Posterior vena cava (tissue), 2 donors: Measurements from ENCODE around the gene IFT122. TPM values are rescaled to one million over a fixed set of nuclear protein-coding genes. Genes with fewer than 3 reads are reported as not detected.

Experiments used
- DNase-seq: peaks from one replicate; pipeline ENCODE4 v3.0.0-alpha.2; 2020; ENCODE audit warnings: low spot score
- intact Hi-C, 2 donors: fragments of 100-400 bp; cut with DNase I; formaldehyde crosslinking; loops; one replicate each; pipeline versions ENCODE4 v1.14.1 to v1.14.2; 2022 to 2023
- total RNA-seq, 2 donors: library from RNA; stranded (reverse); fragmentation: NEBNext Ultra II Directional; extraction: Animal tissue kit (Norgen Biotek cat#: 25700); gene quantifications; one replicate each; pipeline ENCODE4 v1.2.1, GENCODE V29; 2021
- donor health status: DM: yes; HTN: yes; CAD: no.
- donor health status: DM: yes; HTN: yes; CAD: no.

Gene IFT122
- total RNA-seq, 2 donors from 2014 or later = 22.0 to 22.5 TPM

DNA sequence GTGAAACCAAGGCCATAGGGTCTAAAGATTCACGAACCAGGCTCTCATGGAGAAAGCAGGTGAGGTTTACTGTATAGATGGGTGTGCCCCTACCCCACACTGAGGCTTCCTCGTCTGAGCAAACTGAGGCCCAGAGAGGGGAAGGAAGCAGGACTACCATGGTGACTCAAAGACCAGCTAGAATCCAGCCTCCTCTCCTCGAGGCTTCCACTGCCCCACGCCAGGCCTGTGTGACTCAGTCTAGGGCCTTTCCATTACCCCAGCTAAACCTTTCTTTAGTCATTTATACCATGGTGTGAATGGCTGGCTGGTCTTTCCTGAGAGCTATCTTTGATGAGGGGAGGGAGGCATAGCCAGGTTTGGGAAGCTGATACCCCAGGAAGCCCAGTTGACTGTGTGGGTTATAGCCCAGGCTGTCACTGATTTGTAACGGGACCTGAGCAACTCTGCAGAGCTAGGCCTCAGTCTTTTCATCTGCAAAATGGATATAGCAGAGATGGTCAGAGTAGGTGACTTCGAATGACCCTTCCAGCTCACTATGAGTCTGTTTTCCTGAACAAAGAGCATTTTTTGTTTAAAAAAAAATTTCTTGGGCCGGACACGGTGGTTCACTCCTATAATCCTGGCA, 85.4 kb downstream of the IFT122 start:
- no peak for DNase-seq
- intact Hi-C loops = no loop called here

DNA sequence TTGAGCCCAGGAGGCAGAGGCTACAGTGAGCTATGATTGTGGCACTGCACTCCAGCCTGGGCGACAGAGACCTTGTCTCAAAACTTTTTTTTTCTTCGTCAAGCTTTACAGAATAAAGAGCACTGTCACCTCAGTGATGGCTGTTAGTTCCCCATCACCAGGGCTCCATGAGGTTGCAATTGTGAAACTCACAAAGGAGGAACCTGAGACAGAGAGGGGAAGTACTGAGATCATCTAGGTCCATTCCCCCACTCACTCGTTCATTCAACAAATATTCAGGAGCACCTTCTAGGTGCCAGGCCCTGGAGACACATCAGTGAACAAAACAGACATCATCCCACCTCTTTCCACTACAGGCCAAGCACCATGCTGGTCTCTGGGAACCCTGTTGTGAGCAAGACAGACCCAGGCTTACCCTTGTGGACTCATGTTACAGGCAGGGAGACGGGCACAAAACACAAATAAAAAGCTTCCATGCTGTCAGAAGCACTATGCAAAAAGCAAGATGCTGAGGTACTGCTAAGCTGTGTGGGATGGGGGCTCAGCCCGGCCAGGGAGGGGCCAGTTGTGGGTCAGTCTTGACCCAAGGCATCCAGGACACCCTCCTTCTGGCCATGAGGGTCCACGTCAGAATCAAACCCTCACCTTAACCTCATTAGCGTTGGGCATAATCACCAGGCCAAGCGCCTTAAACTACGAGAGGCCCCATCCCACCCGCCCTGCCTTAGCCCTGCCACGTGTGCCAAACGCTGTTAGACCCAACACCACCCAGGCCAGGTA, 86.3 kb downstream of the IFT122 start:
- DNase-seq = no peak

DNA sequence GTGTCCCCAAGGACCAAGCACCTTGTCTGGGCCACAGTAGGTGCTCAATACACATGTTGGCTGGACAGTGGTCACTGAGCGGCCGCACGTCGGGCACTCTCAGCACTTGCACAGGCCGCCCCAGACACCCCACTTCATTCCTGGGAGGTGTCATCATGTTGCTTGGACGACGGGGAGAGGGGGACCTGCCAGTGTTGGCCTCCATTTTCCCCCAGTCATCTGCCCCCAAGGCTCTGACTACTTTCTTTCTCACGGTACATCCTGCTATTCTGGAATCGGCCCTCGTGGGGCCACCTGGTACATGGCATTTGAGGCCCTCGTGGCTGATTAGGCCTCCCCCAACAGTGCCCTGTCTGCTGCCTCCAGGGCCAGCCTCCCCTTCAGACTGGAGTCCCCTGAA, 87.2 kb downstream of the IFT122 start:
- intact Hi-C loops = no loop called here
- DNase-seq = no peak

More for the DNA sequence above, 86.3 kb downstream of the IFT122 start:
- intact Hi-C loops = no loop called here

DNA sequence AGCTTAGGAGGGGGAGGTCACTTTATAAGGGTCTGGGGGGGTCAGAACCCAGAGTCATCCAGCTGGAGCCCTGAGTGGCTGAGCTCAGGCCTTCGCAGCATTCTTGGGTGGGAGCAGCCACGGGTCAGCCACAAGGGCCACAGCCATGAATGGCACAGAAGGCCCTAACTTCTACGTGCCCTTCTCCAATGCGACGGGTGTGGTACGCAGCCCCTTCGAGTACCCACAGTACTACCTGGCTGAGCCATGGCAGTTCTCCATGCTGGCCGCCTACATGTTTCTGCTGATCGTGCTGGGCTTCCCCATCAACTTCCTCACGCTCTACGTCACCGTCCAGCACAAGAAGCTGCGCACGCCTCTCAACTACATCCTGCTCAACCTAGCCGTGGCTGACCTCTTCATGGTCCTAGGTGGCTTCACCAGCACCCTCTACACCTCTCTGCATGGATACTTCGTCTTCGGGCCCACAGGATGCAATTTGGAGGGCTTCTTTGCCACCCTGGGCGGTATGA, 88.6 kb downstream of the IFT122 start, which contains the start of gene RHO:
TSS of gene RHO (plus strand) at position 51 of the 512 bp plus-strand sequence. CDS start at position 146, 95 bp downstream.
- intact Hi-C loops = no loop called here
- DNase-seq = no peak

DNA sequence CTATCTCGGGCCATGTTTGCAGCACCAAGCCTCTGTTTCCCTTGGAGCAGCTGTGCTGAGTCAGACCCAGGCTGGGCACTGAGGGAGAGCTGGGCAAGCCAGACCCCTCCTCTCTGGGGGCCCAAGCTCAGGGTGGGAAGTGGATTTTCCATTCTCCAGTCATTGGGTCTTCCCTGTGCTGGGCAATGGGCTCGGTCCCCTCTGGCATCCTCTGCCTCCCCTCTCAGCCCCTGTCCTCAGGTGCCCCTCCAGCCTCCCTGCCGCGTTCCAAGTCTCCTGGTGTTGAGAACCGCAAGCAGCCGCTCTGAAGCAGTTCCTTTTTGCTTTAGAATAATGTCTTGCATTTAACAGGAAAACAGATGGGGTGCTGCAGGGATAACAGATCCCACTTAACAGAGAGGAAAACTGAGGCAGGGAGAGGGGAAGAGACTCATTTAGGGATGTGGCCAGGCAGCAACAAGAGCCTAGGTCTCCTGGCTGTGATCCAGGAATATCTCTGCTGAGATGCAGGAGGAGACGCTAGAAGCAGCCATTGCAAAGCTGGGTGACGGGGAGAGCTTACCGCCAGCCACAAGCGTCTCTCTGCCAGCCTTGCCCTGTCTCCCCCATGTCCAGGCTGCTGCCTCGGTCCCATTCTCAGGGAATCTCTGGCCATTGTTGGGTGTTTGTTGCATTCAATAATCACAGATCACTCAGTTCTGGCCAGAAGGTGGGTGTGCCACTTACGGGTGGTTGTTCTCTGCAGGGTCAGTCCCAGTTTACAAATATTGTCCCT, 89.6 kb downstream of the IFT122 start:
- intact Hi-C loops = no loop called here
- DNase-seq = no peak

DNA sequence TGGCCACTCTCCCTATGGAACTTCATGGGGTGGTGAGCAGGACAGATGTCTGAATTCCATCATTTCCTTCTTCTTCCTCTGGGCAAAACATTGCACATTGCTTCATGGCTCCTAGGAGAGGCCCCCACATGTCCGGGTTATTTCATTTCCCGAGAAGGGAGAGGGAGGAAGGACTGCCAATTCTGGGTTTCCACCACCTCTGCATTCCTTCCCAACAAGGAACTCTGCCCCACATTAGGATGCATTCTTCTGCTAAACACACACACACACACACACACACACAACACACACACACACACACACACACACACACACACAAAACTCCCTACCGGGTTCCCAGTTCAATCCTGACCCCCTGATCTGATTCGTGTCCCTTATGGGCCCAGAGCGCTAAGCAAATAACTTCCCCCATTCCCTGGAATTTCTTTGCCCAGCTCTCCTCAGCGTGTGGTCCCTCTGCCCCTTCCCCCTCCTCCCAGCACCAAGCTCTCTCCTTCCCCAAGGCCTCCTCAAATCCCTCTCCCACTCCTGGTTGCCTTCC, 90.3 kb downstream of the IFT122 start:
- no peak for DNase-seq
- intact Hi-C loops = no loop called here

DNA sequence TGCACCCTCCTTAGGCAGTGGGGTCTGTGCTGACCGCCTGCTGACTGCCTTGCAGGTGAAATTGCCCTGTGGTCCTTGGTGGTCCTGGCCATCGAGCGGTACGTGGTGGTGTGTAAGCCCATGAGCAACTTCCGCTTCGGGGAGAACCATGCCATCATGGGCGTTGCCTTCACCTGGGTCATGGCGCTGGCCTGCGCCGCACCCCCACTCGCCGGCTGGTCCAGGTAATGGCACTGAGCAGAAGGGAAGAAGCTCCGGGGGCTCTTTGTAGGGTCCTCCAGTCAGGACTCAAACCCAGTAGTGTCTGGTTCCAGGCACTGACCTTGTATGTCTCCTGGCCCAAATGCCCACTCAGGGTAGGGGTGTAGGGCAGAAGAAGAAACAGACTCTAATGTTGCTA, 90.8 kb downstream of the IFT122 start:
- intact Hi-C loops = no loop called here
- DNase-seq = no peak

DNA sequence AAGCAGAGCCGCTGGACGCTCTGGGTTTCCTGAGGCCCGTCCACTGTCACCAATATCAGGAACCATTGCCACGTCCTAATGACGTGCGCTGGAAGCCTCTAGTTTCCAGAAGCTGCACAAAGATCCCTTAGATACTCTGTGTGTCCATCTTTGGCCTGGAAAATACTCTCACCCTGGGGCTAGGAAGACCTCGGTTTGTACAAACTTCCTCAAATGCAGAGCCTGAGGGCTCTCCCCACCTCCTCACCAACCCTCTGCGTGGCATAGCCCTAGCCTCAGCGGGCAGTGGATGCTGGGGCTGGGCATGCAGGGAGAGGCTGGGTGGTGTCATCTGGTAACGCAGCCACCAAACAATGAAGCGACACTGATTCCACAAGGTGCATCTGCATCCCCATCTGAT, 91.7 kb downstream of the IFT122 start:
- DNase-seq = no peak
- intact Hi-C loops = no loop called here

DNA sequence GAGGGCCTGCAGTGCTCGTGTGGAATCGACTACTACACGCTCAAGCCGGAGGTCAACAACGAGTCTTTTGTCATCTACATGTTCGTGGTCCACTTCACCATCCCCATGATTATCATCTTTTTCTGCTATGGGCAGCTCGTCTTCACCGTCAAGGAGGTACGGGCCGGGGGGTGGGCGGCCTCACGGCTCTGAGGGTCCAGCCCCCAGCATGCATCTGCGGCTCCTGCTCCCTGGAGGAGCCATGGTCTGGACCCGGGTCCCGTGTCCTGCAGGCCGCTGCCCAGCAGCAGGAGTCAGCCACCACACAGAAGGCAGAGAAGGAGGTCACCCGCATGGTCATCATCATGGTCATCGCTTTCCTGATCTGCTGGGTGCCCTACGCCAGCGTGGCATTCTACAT, 92.2 kb downstream of the IFT122 start:
- intact Hi-C loops = no loop called here
- no peak for DNase-seq

DNA sequence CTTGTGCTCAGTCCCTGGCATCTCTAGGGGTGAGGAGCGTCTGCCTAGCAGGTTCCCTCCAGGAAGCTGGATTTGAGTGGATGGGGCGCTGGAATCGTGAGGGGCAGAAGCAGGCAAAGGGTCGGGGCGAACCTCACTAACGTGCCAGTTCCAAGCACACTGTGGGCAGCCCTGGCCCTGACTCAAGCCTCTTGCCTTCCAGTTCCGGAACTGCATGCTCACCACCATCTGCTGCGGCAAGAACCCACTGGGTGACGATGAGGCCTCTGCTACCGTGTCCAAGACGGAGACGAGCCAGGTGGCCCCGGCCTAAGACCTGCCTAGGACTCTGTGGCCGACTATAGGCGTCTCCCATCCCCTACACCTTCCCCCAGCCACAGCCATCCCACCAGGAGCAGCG, 93.4 kb downstream of the IFT122 start:
- no peak for DNase-seq
- intact Hi-C loops = no loop called here

DNA sequence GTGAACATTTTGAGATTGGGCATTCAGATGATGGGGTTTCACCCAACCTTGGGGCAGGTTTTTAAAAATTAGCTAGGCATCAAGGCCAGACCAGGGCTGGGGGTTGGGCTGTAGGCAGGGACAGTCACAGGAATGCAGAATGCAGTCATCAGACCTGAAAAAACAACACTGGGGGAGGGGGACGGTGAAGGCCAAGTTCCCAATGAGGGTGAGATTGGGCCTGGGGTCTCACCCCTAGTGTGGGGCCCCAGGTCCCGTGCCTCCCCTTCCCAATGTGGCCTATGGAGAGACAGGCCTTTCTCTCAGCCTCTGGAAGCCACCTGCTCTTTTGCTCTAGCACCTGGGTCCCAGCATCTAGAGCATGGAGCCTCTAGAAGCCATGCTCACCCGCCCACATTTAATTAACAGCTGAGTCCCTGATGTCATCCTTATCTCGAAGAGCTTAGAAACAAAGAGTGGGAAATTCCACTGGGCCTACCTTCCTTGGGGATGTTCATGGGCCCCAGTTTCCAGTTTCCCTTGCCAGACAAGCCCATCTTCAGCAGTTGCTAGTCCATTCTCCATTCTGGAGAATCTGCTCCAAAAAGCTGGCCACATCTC, 94.5 kb downstream of the IFT122 start:
- no peak for DNase-seq
- intact Hi-C loops = no loop called here

DNA sequence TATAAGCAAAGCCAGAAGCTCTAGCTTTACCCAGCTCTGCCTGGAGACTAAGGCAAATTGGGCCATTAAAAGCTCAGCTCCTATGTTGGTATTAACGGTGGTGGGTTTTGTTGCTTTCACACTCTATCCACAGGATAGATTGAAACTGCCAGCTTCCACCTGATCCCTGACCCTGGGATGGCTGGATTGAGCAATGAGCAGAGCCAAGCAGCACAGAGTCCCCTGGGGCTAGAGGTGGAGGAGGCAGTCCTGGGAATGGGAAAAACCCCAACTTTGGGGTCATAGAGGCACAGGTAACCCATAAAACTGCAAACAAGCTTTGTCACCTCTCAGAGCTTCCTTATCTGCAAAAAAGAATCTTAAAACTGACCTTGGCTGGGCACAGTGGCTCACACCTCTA, 95.1 kb downstream of the IFT122 start:
- intact Hi-C loops = no loop called here
- DNase-seq = no peak

DNA sequence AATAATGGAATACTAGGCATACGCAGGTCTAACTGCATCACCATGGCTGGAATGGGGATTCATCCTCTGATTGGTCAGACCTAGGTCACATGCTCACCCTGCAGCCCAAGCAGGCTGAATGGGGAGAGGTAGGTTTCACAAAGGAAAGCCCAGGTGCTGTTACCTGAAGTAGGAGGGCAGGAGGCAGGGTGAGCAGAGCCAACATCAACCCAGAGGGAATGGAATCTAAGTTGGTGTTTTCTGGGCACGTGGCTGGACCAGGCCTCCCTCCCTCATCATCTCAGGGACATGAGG, 96.3 kb downstream of the IFT122 start:
- intact Hi-C loops = no loop called here

DNA sequence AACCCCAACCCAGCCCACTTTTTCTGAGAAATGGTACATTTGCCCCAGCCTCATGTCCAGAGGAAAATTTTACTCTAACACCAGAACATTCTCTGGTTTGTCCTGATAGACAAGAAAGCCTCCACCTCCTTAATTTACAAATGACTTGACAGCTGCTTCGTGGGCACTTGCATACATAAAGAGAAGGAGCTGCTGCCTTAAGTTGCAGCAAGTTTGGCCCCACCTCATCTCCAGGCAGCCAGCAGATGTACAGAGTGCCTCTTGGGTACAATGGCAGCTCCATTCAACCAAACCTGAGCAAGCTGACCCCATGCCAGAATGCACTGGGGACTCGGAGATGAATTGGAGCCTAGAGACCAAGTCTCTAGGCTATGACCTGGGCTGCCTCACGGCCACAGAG, 96.8 kb downstream of the IFT122 start:
- DNase-seq = no peak
- intact Hi-C loops = no loop called here

More for the DNA sequence above, 96.3 kb downstream of the IFT122 start:
- no peak for DNase-seq

DNA sequence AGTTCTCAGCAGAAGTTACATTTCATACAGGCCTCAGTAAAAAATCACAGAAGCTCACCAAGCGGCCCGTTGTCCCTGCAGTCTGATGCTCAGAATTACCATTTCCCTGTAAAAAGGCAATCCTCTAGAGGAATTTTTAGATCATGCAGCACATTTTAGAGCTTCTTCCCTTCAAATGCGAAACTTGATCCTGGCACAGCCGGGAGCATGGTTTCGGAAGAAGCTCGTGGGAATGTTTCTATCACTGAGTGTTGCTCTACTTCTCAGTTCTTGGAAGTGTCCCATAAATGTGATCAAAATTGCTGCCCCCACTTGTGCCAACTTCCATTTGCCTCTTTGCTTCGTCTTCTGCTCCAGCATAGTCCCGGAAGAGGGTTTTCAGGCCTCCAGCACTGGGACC, 99.2 kb downstream of the IFT122 start:
- DNase-seq = no peak
- intact Hi-C loops = no loop called here

DNA sequence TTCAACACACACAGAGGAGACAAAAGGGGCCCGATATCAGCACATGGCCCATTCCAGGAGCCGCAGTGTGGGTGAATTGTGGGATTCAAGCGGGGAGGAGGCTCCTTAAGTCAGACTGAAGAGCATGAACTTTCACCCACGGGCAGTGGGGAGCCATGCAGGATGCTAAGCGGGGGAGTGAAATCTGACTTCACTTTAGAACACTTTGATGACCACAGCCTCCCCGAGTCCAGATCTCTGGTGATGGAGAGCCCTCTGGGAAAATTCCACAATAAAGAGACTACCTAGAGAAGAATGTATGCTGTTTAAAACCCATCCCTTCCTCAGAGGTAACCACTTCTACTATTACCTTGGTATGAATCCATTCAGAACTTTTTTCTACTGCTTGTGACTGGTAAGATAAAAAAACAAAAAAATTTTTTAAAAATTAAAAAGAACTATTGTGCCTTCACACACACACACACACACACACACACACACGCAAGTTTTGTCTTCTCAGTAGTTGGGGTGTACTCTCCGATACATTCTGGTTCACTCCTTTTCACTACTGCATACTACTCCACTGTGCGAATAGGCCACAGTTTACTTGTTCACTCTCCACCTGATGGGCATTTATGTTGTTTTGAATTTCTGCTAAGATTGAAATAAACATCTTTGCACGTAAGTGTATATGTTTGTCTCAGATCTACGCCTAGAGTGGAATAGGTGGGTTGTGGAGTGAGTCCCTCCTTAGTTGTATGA, 100.9 kb downstream of the IFT122 start:
- intact Hi-C loops = no loop called here
- no peak for DNase-seq

DNA sequence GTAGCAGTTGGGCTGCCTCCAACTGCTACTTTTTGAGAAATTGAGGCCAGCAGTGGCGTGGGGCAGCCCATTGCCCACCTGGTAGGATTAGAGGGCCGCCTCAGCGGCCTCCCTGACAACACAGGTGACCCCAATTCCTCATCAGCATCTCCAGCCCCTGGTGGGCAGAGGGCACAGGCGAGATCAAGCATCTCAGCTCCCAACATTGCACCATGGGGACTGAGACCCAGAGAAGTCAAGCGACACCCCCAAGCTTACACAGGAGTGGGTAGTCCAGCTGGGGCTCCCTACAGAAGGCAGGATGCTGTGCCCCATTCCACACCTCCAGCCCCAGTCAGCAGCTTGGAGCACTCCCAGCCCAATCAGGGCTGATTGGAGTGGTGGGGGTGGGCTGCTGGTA, 102.7 kb downstream of the IFT122 start:
- DNase-seq = no peak
- intact Hi-C loops = no loop called here

DNA sequence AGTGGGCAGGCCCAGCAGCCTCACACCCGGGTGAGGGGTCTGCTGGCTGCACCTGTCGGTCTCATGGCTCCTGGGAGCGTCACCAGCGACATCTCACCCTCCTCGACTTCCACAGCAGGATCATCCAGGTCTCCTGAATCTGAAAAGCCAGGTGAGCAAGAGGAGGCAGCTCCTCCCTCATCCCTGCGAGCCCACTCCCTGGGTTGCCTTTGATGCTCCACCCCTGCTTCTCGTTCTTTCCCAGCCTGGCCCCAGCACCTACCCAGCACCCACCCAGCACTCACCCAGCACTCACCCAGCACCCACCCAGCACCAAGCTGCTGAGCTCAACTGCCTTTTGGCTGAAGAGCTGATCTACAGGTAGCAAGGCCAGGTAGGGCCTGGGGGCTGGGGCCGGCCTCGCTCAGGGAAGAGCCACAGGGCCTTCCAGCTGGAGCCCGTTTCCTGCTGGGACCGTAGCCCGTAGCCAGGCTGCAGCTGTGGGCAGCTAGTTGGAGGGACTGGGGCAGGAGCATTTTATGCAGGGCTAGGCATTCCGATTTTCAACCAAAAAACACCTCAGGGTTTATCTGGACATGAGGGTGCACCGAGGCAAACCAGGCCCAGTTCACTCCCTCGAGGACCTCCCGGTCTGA, 103.2 kb downstream of the IFT122 start, which contains the start of gene H1-8:
TSS of gene H1-8 (plus strand) at position 20 of the 635 bp plus-strand sequence. CDS start at position 64, 44 bp downstream.
- intact Hi-C loops = no loop called here
- DNase-seq = no peak
